Nephron progenitor cell (in vitro differentiated cells): ENCODE results near the gene CRCP.

Experiments
- DNase-seq: peaks from one replicate; pipeline ENCODE4 v3.0.0; 2021
- H3K27ac Mint-ChIP-seq: 2 replicates; pipeline ENCODE4 v1.8.0; 2021; ENCODE audit warnings: mild to moderate bottlenecking, moderate library complexity, mixed read lengths
- H3K27me3 Mint-ChIP-seq: 2 replicates; pipeline ENCODE4 v1.8.0; 2021; ENCODE audit warnings: mild to moderate bottlenecking, low read depth, mixed read lengths; ENCODE audit not compliant: poor library complexity
- H3K36me3 Mint-ChIP-seq: 2 replicates; pipeline ENCODE4 v1.8.0; 2021; ENCODE audit warnings: low read depth, mixed read lengths
- H3K4me1 Mint-ChIP-seq: 2 replicates; pipeline ENCODE4 v1.8.0; 2021; ENCODE audit warnings: mixed read lengths
- H3K4me3 Mint-ChIP-seq: 2 replicates; pipeline ENCODE4 v1.8.0; 2021; ENCODE audit warnings: mild to moderate bottlenecking, moderate library complexity, mixed read lengths
- H3K9me3 Mint-ChIP-seq: 2 replicates; pipeline ENCODE4 v1.8.0; 2021; ENCODE audit warnings: mild to moderate bottlenecking, moderate library complexity, mixed read lengths
- CTCF ChIP-seq: fragments of 200-600 bp; sonication (generic); IDR thresholded peaks from 2 replicates; pipeline ENCODE4 v1.5.0; 2021; ENCODE audit warnings: antibody characterized with exemption

The CRCP gene

GRCh38 chr7:66182920-66183319, 68.3 kb downstream of the CRCP start:
- no peak for TF ChIP-seq CTCF
- Mint-ChIP-seq H3K27me3 (peaks cover 3% of the 10 kb centered on the region), H3K4me1 (peaks cover 11% of the 10 kb centered on the region), H3K36me3 (no peaks in the 10 kb centered on the region), H3K4me3 (no peak overlapping the region), H3K9me3 (peaks cover 30% of the 10 kb centered on the region), H3K27ac (no peak overlapping the region)
- DNase-seq, result no peak

- DNase-seq, result no peak
- Mint-ChIP-seq H3K27ac (peak overlapping the region; percentile 21), H3K36me3 (no peaks in the 10 kb centered on the region), H3K9me3 (peaks cover 28% of the 10 kb centered on the region), H3K4me3 (no peak overlapping the region), H3K4me1 (peaks cover 11% of the 10 kb centered on the region), H3K27me3 (peaks cover 7% of the 10 kb centered on the region)
- TF ChIP-seq CTCF, result no peak
Observed at GRCh38 chr7:66183700-66184099, 69.1 kb downstream of the CRCP start.

GRCh38 chr7:66185680-66186187, 71.1 kb downstream of the CRCP start:
- H3K27me3 Mint-ChIP-seq, result peaks cover 9% of the 10 kb centered on the region
- no peaks in the 10 kb centered on the region for H3K36me3 Mint-ChIP-seq
- DNase-seq, result no peak
- no peak overlapping the region for H3K4me3 Mint-ChIP-seq
- no peak overlapping the region for H3K27ac Mint-ChIP-seq
- TF ChIP-seq CTCF, result no peak
- peaks cover 29% of the 10 kb centered on the region for H3K9me3 Mint-ChIP-seq
- H3K4me1 Mint-ChIP-seq, result peaks cover 11% of the 10 kb centered on the region

DNA sequence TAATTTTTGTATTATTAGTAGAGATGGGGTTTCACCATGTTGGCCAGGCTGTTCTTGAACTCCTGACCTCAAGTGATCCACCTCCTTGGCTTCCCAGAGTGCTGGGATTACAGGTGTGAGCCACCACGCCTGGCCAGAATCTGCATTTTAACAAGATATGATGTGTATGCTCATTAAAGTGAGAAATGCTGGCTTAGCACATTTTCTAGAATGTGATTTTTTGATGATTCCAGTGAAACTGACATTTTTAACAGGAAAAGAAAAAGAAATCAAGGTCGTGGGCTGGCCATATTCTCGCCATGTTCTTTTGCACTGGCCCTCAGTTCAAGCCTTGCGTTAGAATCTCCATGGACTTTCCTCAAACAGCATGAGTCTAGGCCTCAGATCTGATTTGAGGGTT, 72.3 kb downstream of the CRCP start:
- Mint-ChIP-seq H3K27ac (no peak overlapping the region), H3K4me3 (no peak overlapping the region), H3K4me1 (peaks cover 11% of the 10 kb centered on the region), H3K9me3 (peaks cover 29% of the 10 kb centered on the region), H3K27me3 (peaks cover 9% of the 10 kb centered on the region), H3K36me3 (no peaks in the 10 kb centered on the region)
- TF ChIP-seq CTCF, result no peak
- DNase-seq, result no peak

DNA sequence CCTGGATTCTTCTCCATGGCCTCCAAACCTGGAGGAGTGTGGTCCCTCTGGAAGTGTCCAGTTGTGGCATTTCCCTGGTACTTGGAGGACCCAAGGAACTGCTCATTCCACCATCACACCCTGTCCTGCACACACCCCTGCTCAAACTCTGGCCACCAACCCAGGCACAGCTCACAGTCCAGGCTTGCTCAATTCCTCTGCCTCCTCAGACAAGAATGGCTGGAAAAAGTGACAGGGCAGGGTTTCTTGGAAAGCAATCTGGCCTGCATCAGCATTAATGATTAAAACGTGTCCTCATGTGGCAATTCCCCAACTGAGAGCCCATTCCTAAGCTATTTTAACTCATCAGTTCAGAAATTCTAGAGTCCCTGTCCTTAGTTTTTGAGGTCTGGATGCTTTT, 73.3 kb downstream of the CRCP start:
- H3K4me3 Mint-ChIP-seq, result no peak overlapping the region
- peaks cover 11% of the 10 kb centered on the region for H3K4me1 Mint-ChIP-seq
- H3K9me3 Mint-ChIP-seq, result peaks cover 29% of the 10 kb centered on the region
- H3K36me3 Mint-ChIP-seq, result no peaks in the 10 kb centered on the region
- H3K27me3 Mint-ChIP-seq, result peaks cover 9% of the 10 kb centered on the region
- no peak for TF ChIP-seq CTCF
- no peak overlapping the region for H3K27ac Mint-ChIP-seq
- no peak for DNase-seq

- peaks cover 28% of the 10 kb centered on the region for H3K9me3 Mint-ChIP-seq
- peaks cover 10% of the 10 kb centered on the region for H3K27me3 Mint-ChIP-seq
- no peaks in the 10 kb centered on the region for H3K36me3 Mint-ChIP-seq
- peaks cover 10% of the 10 kb centered on the region for H3K4me1 Mint-ChIP-seq
- H3K27ac Mint-ChIP-seq, result no peak overlapping the region
- TF ChIP-seq CTCF, result no peak
- H3K4me3 Mint-ChIP-seq, result no peak overlapping the region
- DNase-seq, result no peak
Observed at GRCh38 chr7:66188645-66189044, 74.0 kb downstream of the CRCP start.
